ENCODE results near the gene NPTXR. TPM values are rescaled to one million over a fixed set of nuclear protein-coding genes. Genes with fewer than 3 reads are reported as not detected.

Gene NPTXR
- total RNA-seq, 2 donors from 2014 or later, result 2.1 to 2.5 TPM

- no peak for DNase-seq
- Histone ChIP-seq H3K4me1 (ENCODE audit: control insufficient read depth, insufficient read depth, low read length) (no peaks in the 10 kb centered on the region), H3K36me3 (ENCODE audit: control insufficient read depth, insufficient read depth, low read length) (peaks cover under 1% of the 10 kb centered on the region), H3K27ac (ENCODE audit: low read depth, low read length) (no peak overlapping the region), H3K9ac (ENCODE audit: extremely low read depth, low read length, poor library complexity, severe bottlenecking) (no peak overlapping the region), H3K27me3 (ENCODE audit: control insufficient read depth, insufficient read depth, low read length, poor library complexity, severe bottlenecking) (no peaks in the 10 kb centered on the region), H3K9me3 (ENCODE audit: control insufficient read depth, low read length) (no peaks in the 10 kb centered on the region), H3K4me3 (ENCODE audit: low read length) (no peak overlapping the region)
- WGBS, 2 experiments (ENCODE audit: insufficient coverage in 1 of 2, insufficient read length in 1 of 2), result 82 to 100% methylated on average over 1 to 4 of the region's 4 CpGs
- H3K27me3 Mint-ChIP-seq (ENCODE audit: insufficient read depth), result peaks cover 55% of the 10 kb centered on the region
- peaks cover 4% of the 10 kb centered on the region for H3K4me1 Mint-ChIP-seq
- H3K4me3 Mint-ChIP-seq, result no peak overlapping the region
- H3K27ac Mint-ChIP-seq, result no peak overlapping the region
- no peaks in the 10 kb centered on the region for H3K36me3 Mint-ChIP-seq (ENCODE audit: low read depth)
- TF ChIP-seq, protein P1, sequence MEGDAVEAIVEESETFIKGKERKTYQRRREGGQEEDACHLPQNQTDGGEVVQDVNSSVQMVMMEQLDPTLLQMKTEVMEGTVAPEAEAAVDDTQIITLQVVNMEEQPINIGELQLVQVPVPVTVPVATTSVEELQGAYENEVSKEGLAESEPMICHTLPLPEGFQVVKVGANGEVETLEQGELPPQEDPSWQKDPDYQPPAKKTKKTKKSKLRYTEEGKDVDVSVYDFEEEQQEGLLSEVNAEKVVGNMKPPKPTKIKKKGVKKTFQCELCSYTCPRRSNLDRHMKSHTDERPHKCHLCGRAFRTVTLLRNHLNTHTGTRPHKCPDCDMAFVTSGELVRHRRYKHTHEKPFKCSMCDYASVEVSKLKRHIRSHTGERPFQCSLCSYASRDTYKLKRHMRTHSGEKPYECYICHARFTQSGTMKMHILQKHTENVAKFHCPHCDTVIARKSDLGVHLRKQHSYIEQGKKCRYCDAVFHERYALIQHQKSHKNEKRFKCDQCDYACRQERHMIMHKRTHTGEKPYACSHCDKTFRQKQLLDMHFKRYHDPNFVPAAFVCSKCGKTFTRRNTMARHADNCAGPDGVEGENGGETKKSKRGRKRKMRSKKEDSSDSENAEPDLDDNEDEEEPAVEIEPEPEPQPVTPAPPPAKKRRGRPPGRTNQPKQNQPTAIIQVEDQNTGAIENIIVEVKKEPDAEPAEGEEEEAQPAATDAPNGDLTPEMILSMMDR (conservative IDR thresholded peaks at IDR 0.05), result no peak
- H3K9me3 Mint-ChIP-seq, result peaks cover 2% of the 10 kb centered on the region
These were observed 48.3 kb downstream of the NPTXR start for GRCh38 chr22:38795569-38795968.

DNA sequence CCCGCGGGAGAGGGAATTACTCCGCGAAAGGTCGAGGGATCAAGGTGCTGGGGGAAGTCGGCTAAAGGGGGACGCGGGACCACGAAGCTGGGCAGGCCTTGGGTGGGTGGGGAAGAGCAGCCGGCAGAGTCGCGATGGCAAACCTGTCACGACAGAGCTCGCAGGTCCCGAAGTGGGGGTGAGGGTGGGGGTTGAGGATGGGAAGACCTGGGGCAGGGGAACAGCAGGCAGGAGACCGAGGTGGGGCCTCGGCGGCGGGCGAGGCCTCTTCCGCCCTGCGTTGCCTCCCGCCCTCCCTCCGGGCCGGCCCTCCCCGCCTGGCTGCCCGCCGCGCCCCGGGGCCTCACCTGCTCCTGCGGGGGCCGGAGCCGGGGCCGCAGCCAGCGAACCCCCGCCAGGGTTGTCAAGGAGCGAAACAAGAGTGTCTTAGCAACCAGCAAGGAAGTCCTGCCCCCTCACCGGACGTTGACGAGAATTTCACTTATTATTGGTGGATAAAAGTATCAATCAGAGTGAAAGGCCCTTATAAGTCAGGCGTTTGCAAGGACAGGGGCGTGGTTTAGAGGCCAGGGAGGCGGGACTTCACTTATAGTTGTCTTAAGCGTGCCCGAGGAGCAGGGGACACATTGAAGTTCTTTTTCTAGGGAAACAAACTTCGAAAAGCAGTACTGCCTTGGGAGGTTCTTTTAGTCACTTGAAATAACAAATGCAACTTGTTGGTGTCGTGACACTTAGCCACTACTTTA is 49.9 kb downstream of the NPTXR start, which contains the start of gene DNAL4:
Gene DNAL4, minus strand, starts transcription at position 423 of the 746 bp plus-strand sequence. CDS start 11,412 bp downstream, outside the sequence.
- no peaks in the 10 kb centered on the region for H3K36me3 Mint-ChIP-seq (ENCODE audit: low read depth)
- H3K4me1 Mint-ChIP-seq, result peaks cover 4% of the 10 kb centered on the region
- DNase-seq, result peak; percentile 96
- Histone ChIP-seq H3K27me3 (ENCODE audit: control insufficient read depth, insufficient read depth, low read length, poor library complexity, severe bottlenecking) (no peaks in the 10 kb centered on the region), H3K27ac (ENCODE audit: low read depth, low read length) (peak within 1 kb of the TSS; percentile 59), H3K4me1 (ENCODE audit: control insufficient read depth, insufficient read depth, low read length) (no peaks in the 10 kb centered on the region), H3K9me3 (ENCODE audit: control insufficient read depth, low read length) (no peaks in the 10 kb centered on the region), H3K36me3 (ENCODE audit: control insufficient read depth, insufficient read depth, low read length) (peaks cover 15% of the 10 kb centered on the region), H3K4me3 (ENCODE audit: low read length) (peak within 1 kb of the TSS; percentile 85), H3K9ac (ENCODE audit: extremely low read depth, low read length, poor library complexity, severe bottlenecking) (peak within 1 kb of the TSS; percentile 85)
- H3K27me3 Mint-ChIP-seq (ENCODE audit: insufficient read depth), result peaks cover 39% of the 10 kb centered on the region
- H3K27ac Mint-ChIP-seq, result peak within 1 kb of the TSS; percentile 76
- H3K4me3 Mint-ChIP-seq, result peak within 1 kb of the TSS; percentile 75
- TF ChIP-seq, protein P1 (conservative IDR thresholded peaks at IDR 0.05), result no peak
- H3K9me3 Mint-ChIP-seq, result no peaks in the 10 kb centered on the region
- 1% methylated on average over 16 to 47 of the region's 47 CpGs for WGBS, 2 experiments (ENCODE audit: insufficient coverage in 1 of 2, insufficient read length in 1 of 2)

GRCh38 chr22:38793317-38793716 is 50.5 kb downstream of the NPTXR start:
- no peak overlapping the region for H3K27ac ChIP-seq (ENCODE audit: low read depth, low read length)
- TF ChIP-seq, protein P1 (conservative IDR thresholded peaks at IDR 0.05), result no peak

More at GRCh38 chr22:38793317-38793716, 50.5 kb downstream of the NPTXR start:
- 37% methylated on average over 9 of the region's 9 CpGs for WGBS, 2 experiments (ENCODE audit: insufficient coverage in 1 of 2, insufficient read length in 1 of 2)
- H3K9ac ChIP-seq (ENCODE audit: extremely low read depth, low read length, poor library complexity, severe bottlenecking), result peak overlapping the region; percentile 85
- H3K36me3 ChIP-seq (ENCODE audit: control insufficient read depth, insufficient read depth, low read length), result peaks cover 15% of the 10 kb centered on the region
- peak overlapping the region; percentile 85 for H3K4me3 ChIP-seq (ENCODE audit: low read length)
- H3K27me3 ChIP-seq (ENCODE audit: control insufficient read depth, insufficient read depth, low read length, poor library complexity, severe bottlenecking), result no peaks in the 10 kb centered on the region
- no peaks in the 10 kb centered on the region for H3K9me3 Mint-ChIP-seq
- no peaks in the 10 kb centered on the region for H3K9me3 ChIP-seq (ENCODE audit: control insufficient read depth, low read length)
- peak overlapping the region; percentile 76 for H3K27ac Mint-ChIP-seq
- H3K4me1 ChIP-seq (ENCODE audit: control insufficient read depth, insufficient read depth, low read length), result no peaks in the 10 kb centered on the region
- peaks cover 4% of the 10 kb centered on the region for H3K4me1 Mint-ChIP-seq
- DNase-seq, result no peak
- H3K36me3 Mint-ChIP-seq (ENCODE audit: low read depth), result no peaks in the 10 kb centered on the region
- peak overlapping the region; percentile 75 for H3K4me3 Mint-ChIP-seq
- H3K27me3 Mint-ChIP-seq (ENCODE audit: insufficient read depth), result peaks cover 34% of the 10 kb centered on the region

Measured in endodermal cell (in vitro differentiated cells).